Heart left ventricle (tissue), 13 donors: Measurements from ENCODE around the gene ARHGEF28.

Experiments used
- POLR2A ChIP-seq, 2 donors: fragments of 450-650 bp; IDR thresholded peaks; one replicate each; pipeline ENCODE4 v1.6.1; 2017; ENCODE audit warnings: antibody characterized with exemption in 2 of 2, mild to moderate bottlenecking in 2 of 2, moderate library complexity in 2 of 2
- TF ChIP-seq, protein P1 (sequence below), 12 donors: fragments of 200-600 bp; sonication (generic) in 4 of 12; IDR thresholded peaks; one replicate each; pipeline versions ENCODE4 v1.5.0 to v1.8.0; 2018 to 2022; ENCODE audit warnings: antibody characterized with exemption in 12 of 12, mild to moderate bottlenecking in 5 of 12
- donor health status: ischemic (EF 13 %, LVEDD 7.1; RV severe dilation, severe dysfunction).
- donor health status: DM: no; HTN: yes; CAD: no.
- donor health status: DM: no; HTN: no; CAD: no.
- donor health status: ischemic (EF 25% LVEDD 6.9; RV normal size, moderate dysfunction).
- donor health status: ischemic (EF 25% LVEDD 5.7; RV mildly dilated, moderate dysfunction).
- donor health status: ischemic (EF 35%, LVEDD 5.7; RV mildly dilated, moderate dysfunction).
- donor health status: nonischemic (EF 11% LVEDD 7.7; RV severe dilation, severe dysfunction).
- donor health status: DM: yes; HTN: yes; CAD: no.
- donor health status: PGD.
- donor health status: ischemic (EF 29% LVEDD 5.4; RV normal size, mild dysfunction).
- donor health status: nonischemic (EF 23%, LVEDD 6.1; RV moderate dilation, normal function).

DNA sequence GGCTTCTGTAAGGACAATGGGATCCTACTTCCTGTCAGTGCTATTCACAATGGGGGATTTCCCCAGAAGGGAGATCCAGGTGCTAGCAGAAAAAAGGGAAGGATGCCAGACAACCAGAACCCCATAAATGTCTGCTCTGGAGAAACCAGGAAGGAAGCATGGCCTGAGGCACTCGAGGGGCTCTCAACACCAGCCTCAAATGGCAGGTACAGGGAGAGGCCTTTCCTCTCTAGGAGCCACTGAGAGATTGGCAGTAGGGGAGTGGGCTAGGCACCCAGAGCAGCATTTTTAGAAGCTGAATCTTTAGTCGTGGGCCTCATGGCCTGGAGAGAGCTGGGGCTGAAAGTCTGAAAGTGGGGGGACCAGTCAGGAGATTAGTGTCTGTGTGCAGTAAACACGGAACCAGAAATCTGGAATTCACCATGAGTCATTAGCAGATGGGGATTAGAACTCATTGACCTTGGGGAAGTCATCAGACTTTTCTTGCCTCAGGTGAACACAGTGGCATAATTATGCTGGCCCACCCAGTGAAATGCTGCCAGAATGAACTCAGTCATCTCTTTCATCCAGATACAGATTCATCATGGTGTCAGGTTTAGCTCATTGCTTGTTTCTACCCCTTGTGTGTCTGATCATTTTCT lies 28.3 kb downstream of the ARHGEF28 start:
- TF ChIP-seq POLR2A (IDR thresholded peaks at IDR 0.05) = no peak
- TF ChIP-seq, protein P1, sequence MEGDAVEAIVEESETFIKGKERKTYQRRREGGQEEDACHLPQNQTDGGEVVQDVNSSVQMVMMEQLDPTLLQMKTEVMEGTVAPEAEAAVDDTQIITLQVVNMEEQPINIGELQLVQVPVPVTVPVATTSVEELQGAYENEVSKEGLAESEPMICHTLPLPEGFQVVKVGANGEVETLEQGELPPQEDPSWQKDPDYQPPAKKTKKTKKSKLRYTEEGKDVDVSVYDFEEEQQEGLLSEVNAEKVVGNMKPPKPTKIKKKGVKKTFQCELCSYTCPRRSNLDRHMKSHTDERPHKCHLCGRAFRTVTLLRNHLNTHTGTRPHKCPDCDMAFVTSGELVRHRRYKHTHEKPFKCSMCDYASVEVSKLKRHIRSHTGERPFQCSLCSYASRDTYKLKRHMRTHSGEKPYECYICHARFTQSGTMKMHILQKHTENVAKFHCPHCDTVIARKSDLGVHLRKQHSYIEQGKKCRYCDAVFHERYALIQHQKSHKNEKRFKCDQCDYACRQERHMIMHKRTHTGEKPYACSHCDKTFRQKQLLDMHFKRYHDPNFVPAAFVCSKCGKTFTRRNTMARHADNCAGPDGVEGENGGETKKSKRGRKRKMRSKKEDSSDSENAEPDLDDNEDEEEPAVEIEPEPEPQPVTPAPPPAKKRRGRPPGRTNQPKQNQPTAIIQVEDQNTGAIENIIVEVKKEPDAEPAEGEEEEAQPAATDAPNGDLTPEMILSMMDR (IDR thresholded peaks at IDR 0.05) = no peak
